ENCODE data around the gene PIK3R4.

Gene PIK3R4

DNA sequence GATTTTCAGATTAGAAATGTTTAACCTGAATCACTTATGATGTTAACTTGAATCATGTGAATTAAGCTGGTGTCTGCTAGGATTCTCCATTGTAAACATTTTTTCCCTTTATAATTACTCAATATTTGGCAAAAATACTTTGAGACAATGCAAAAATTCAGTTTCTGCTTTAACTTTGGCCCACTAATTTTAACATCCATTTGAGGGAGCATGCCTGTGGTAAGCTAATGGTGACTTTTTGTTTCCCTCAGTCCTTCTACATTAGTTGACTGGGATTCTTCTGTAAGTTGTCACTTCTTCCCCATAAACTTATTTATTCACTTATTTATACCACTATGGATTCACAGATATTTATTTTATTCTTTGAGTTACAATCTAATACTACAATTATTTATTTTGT lies 59.3 kb downstream of the PIK3R4 start:
- peak; percentile 35 for DNase-seq

DNA sequence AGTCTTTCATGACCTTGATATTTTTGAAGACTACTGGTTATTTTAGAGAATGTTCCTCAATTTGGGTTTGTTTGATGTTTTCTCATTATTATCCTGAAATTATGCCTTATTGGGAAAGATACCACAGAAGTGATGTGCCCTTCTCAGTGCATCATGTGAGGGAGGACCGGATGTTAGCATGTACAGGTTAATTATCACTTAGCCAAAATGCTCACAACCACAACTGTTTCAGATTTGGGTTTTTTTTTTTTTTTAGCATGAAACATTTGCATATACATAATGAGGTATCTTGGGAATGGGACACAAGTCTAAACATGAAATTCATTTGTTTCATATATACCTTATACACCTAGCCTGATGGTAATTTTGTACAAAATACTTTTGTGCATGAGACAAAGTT lies 59.8 kb downstream of the PIK3R4 start:
- no peak for DNase-seq

DNA sequence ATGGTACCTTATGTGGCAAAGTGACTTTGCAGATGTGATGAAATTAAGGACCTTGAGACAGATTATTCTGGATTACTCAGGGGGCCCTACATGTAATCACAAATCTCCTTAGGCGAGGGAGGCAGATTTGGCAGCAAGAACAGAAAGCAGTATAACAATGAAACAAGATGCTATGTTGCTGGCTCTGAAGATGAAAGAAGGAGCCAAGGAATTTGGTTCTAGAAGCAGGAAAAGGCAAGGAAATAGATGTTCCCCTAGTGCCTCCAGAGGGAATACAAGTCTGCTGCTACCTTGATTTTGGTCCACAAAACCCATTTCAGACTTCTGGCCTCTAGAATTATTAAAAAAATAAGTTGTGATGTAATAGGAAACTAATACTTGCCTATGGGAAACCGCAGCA lies 64.5 kb downstream of the PIK3R4 start:
- no peak for DNase-seq

DNA sequence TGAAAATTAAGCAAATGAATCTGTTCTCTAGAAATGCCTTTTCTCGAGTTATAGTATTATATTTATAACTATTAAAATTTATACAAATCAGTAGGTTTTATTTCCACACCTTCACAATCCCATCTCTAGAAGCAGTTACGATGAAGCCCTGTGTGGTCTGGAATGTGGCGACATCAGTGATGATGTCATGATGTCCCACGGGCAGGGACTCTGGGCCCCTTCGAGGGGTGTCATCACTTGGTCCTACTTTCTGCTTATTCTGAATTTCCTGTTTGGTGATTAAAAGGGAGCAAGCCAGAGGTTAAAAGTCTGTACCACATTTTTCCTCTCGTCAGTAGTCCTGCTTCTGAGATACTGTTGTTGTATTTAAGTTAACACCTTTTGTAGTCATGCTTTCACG lies 67.4 kb downstream of the PIK3R4 start:
- peak; percentile 24 for DNase-seq

DNA sequence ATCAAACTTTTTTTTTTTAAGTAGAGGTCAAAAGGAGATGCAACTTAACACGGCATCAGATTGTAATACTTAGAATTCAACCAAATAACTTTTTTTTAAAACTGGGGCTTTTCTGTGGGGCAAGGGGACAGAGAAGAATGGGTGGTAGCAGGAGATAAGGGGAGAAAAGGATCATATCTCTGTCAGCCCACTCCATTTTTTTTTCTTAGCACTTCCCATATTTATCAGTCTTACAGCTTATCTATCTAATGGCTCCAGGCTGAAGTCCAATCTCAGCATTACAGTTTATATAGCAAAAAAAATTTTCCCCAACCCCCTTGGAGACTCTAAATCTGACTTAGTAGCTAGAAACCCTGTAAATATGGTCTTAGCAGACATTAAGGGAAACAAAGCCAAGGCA lies 69.3 kb downstream of the PIK3R4 start:
- DNase-seq = no peak

DNA sequence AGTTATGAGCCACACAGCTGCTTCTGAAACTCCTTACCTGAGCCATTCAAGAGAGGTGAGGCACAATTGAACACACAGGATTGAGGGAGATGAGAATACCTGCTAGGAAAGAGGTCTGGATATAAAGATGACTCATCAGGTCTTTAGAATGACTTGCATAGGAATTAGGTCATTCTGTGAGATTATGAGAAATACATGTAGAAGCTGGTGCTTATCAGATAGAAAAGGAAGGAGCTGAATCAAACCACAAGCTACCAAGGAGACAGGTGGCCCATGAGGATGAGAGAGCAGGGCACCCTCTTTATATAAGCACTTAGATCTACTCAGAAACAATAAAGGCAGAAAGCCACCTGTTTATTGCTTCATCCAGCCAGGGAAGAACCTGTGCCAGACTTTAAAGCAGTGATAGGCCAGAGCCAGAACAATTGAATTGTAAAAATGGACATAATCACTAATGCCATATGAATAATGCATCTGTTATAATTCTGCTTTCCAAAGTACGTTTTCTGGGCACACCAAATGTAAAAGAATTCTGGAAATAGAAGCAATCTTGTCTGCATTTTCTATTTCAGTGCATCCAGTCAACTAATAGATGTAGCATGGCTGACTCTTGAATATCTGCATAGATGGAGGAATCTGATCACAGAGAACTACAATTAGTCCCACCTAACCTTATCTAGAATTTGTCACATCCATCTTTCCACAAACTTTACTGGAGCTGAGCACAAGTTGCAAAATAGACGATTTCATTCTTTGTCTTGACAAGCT lies 74.9 kb downstream of the PIK3R4 start:
- no peak for DNase-seq

DNA sequence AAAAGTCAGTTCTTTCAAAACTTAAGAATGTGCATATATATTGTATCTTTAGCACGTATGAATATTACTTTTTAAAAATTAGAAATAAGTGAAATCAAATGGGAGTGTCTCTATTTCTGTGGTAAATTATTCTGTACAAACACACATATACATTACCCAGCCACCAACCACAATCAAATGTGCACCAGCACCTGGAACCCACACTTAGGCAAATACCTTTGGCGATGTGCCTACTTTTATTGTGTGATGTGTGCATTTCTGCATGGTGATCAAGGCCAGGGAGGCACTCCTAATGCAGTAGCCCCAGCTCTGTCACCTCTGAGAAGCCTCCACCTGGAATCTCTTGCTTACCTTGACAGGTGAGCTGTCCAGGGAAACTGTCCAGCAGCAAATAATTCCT lies 76.9 kb downstream of the PIK3R4 start:
- no peak for DNase-seq

DNA sequence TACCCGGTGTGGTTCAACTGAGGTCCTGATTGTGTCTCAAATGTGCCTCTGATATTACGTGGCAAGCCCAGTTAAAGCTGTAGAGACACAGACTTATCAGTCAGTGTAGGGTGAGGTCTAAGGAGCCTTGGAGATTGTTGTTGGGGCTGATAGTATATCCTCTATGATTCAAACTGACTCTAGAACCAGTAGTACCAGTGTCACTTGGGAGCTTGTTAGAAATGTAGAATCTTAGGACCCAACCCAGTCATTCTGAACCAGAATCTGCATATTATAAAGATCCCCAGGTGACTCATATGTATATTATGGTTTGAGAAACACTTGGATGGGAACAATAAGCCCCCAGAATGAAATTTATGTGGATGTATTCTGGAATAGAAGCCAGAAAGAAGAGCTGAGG lies 83.5 kb downstream of the PIK3R4 start:
- DNase-seq = no peak

DNA sequence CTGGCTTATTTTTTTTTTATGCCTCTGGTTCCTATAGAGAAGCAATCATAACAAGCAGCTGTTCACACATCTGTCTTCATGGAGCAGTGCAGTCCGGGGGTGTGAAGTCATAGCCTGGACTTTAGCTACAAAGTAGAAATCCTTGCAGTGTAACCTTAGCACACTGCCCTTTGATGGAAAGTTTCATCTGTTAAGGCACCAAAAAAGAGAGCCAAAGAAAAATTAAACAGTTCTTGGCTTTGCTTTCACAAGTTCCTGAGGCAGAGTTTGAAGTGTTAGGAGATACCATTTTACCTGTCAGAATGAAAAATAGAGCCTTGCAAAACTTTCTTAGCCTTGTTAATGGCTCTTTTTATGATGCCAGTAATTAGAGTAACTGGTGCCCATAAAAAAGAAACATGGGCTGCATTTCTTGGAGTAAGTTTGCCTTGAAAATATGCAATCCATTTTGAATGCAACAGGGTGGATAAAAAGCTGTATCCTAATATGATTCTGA lies 84.1 kb downstream of the PIK3R4 start:
- DNase-seq = no peak

DNA sequence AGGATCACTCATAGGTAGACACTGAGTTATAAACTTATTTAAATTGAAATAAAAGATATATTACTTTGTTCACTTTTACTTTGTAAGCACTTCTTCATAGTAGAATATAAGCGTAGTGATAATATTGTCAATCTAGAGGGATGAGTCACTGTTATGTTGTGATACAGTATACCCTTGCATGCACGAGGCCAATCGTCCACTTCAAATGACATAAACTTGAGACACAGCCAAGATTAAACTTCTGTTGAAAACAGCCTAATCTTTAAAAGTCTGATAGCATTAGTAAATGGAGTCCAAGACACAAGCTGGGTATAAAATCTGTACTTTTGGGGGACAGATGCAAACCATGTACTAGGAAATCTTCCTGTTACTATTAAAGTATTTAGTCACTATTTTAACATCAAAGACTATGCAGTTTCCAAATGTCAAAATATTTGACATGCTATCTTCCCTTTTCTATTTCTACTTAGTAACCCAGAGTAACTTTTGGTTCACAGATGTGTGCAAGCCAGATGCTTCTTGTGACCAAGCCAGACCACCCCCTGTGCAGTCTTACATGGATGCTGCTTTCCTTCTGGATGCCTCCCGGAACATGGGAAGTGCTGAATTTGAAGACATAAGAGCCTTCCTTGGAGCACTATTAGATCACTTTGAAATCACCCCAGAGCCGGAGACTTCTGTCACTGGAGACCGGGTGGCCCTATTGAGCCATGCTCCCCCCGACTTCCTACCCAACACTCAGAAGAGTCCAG lies 85.3 kb downstream of the PIK3R4 start:
- no peak for DNase-seq

DNA sequence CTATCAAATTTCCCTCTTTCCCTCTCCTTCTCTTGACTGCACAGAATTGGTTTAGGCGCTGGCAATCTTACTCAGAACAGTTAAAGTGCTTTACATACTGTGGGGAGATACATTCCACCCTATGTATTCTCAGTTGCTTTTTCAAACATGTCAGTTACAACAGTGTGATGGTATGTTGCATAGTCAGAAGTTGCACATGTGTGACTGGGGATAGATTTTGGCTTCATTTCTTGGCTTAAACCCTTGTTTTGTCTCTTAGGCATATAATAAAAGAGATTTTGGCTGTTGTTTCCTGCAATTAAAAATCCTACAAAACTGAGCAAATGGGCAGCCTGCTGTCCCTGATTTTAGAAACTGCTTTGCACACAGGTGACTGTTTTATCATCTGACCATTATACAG lies 86.7 kb downstream of the PIK3R4 start:
- DNase-seq = peak; percentile 35

DNA sequence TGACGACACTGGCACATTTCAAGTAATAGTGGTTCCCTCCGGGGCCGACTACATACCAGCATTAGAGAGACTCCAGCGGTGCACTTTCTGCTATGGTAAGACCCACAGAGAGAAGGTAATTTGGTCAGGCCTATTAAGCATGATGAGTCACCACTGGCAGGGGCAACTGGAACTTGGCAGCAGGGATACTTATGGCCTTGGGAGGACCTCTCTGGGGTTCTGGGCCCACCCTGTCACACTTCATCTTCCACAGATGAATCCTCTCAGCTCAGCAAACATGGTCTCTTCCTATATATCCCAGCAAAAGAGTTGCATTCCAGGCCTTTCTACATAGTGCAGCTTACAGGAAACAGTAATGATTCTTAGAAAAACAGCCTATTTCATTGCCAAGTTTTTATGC lies 88.0 kb downstream of the PIK3R4 start:
- DNase-seq = peak; percentile 63

DNA sequence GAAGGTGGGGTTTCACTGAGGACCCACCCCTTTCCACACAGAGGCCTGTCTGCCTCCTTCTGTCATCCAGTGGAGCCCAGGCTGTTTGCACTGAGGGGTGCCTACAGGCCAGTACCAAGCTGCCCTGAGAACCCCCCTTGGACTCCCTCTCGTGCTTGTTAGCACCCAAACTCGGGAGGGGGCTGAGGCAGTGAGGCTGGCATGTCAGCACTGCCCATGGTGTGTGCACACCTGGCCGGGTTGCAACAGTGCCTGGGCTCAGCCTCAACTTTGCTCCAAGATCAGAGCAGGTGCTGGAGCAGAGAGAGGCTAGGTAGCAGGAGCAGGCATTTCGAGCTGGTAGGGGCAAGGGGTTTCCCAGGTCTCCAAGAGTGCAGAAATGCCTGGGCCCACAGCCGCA lies 90.0 kb downstream of the PIK3R4 start:
- no peak for DNase-seq

DNA sequence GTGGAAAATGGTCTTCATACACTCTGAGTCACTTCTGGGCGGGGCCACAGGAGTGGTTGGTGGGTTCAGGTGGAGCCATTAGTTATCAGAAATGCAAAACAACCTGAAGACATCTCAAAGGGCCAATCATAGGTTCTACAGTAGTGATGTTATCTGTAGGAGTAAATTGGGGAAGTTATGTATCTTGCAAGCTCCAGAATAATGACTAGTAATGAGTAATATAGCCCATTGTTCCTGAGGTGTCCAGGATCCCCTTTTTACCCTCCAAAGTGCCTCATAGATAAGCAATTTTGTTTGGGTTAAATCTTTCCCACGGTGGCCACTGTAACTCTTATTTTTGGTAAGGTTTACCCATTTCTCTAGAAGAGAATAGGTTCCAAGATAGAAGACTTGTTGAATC lies 91.7 kb downstream of the PIK3R4 start:
- DNase-seq = no peak

DNA sequence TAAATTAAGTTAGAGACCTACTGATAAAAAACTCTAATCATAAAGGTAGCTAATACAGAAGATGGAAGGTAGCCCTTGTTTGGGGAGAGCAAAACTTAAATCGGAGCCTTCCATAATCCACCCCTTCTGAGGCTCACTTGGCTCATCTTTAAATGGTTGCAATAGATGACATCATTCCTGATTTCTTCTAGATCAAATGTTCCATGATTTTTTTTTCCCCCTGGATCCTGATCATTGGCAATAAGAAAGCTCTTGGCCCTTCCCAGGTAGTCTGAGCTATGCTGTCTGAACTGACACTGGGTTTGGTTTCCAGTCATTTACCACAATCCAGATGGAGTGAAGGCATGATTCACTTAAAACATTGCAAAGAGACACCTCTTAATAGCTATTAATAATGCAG lies 92.5 kb downstream of the PIK3R4 start:
- DNase-seq = no peak

DNA sequence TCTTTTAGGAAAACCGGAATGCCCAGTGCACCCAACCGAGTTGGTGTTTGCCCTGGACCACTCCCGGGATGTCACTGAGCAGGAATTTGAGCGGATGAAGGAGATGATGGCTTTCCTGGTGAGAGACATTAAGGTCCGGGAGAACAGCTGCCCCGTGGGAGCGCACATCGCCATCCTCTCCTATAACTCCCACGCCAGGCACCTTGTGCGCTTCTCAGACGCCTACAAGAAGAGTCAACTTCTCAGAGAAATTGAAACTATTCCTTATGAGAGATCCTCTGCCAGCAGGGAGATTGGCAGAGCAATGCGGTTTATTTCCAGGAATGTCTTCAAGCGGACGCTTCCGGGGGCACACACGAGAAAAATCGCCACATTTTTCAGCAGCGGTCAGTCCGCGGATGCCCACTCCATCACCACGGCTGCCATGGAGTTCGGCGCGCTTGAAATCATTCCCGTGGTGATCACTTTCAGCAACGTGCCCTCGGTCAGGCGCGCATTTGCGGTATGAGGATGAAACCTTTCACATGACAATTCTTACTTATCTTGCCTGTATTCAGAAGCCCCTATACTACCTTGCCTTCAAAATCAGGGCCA lies 97.5 kb downstream of the PIK3R4 start:
- no peak for DNase-seq

DNA sequence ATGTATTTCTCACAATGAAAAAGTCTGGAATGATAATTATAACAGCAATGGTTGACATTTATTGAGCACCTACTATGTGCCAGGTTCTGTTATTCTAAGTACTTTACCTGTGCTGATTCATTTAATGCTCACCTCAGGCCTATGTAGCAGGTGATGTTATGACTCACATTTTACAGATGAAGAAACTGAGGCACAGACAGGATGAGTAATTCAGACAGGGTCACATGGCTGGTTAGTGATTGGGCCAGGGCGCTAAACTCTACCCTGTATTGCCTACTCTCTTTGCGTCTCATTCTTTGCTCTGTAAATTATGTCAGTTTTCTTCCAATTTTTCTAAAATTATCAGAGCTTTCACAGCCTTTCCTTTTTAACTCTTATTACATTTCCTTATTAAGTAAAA lies 98.3 kb downstream of the PIK3R4 start:
- no peak for DNase-seq

DNA sequence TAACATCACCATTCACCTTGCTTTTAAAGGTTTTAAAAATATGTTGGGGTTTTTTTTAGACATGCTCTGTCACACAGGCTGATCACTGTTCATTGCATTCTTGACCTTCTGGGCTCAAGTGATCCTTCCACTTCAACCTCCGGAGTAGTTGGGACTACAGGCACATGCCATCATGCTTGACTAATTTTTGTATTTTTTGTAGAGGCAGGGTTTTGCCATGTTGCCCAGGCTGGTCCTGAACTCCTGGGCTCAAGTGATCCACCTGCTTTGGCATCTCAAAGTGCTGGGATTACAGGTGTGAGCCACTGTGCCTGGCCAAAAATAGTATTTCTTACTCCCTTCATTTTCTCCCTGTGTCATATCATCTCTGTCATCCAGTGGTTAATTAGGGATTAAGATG lies 101.4 kb downstream of the PIK3R4 start:
- no peak for DNase-seq

DNA sequence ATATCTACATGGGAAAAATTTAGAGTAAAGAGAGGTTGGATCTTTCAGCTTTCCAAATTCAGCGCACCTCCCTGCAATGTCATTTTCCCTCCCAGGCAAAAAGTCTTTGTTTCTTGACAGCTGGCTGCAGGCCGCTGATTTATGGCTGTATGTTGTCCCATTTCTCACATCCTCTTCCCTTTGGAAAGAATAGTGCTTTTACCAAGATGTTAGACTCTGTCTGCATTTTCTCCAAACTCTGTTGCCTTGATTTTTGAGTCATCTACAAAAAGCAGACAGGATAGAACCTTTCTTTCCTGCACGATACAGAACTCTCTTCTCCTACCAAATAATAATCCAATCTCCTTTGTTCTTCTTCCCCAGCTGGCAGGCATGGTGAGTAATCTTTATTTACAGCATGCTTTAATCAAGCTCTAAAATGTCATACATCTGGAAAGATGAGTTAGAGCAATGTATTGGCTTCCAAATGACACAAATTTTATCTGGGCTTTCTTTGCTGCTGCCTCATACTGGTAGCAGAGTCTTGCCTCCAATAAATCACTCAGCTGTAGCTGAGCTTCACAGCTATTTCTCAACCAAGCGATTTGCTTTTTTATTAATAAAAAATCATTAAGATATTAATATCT lies 101.9 kb downstream of the PIK3R4 start:
- DNase-seq = peak; percentile 2

DNA sequence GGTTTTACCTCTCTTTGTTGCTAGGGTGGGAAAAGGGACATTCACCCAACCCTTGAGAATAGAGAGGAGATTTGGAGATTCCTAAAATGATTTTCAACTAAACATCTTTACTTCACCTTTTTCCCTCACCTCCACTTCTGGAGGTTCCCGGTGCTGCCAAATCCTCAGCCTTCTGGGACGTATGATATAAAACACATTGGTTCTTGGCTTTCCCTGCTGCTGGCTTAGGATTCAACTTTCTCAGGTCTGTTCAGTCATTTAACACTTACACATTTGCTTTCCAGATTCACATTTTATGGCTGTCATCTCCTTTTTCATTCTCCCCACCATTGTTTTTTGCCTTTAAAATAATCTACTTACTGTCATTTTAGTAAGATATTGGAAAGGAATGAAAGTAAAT lies 106.6 kb downstream of the PIK3R4 start:
- DNase-seq = no peak

DNA sequence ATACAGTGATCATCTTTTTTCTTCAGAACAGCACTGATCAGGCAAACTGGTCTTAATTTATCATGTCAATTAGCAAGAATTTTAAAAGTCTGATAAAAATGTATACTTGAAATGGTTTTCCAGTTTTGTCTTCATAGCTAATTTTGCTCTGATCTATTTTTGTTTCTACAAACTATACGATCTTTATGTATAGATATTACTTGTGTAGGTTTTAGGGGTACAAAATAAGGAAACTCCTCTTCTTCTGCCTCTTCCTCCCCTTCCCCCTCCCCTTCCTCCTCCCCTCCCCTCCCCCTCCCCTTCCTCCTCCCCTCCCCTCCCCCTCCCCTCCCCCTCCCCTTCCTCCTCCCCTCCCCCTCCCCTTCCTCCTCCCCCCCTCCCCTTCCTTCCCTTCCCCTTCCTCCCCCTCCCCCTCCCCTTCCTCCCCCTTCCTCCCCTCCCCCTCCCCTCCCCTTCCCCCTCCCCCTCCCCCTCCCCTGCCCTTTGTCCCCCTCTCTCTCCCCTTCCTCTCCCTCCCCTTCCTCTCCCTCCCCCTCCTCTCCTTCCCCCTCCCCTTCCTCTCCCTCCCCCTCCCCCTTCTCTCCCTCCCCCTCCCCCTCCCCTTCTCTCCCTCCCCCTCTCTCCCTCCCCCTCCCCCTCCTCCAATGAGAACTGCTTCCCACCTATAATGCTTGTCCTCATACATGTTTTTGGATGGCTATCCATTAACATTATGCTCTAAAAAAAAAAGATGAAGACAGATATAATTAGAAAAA lies 110.0 kb downstream of the PIK3R4 start:
- DNase-seq = no peak

DNA sequence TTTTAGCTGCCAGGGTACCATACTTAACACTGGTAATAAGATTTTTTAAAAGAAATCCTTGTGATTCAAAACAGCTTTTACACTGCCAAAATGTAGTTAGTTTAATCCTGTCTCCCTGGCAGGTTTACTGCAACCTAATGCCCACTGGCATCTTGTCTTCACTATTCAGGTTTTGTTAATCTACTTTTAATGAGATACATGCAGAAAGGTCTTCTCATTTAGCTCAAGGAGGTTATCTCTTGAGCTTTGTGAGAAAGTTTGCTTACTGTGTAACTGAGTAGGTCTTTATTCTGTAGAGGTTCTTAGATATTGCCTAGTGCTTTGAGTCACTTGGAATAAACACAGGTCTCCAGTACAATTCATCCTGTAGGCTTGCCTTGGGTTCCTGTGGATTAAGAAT lies 110.7 kb downstream of the PIK3R4 start:
- DNase-seq = no peak

DNA sequence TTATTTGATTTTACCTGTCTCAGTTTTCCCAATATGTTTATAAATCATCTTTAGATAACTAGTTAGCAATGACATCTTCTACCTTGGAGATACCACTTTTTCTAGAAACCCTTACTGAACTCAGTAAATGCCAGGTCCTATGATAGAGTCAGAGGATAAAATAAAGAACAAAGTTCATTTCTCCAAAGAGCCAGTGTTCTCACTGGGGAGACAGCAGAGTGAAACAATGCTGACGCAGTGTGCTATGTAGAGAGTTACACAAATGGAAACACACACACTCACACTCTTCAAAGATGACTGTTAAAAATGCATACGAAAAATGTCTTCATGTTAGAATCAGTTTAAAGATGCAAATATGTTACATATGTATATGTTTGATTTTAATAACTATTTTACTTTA lies 111.3 kb downstream of the PIK3R4 start:
- no peak for DNase-seq

Measured in fibroblast of skin of right biceps (primary cell).